ENCODE results near the gene LRBA. TPM values are rescaled to one million over a fixed set of nuclear protein-coding genes. Genes with fewer than 3 reads are reported as not detected.

Gene LRBA
- total RNA-seq, 3 donors from 2014 or later (not counting 1 experiment from before 2014, with no cell fraction given), result 72.1 to 87.6 (median 83.1) TPM

DNA sequence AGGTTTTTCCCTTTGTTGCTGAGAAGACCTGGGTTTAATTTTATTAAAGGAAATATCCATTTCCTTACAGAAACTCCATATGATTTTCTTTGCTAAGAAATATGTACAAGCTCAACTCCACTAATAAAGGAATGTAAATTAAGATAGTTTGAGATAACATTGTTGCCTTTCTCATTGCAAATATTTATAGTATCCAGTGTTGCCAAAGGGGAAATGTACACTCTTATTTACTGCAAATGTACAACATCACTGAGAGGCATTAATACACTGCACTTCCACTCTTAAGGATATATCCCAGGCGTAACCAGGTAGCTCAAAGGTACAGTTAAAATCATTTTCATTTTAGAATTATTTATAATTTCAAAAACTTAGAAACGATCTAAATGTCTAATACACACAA is 7.5 kb upstream of the LRBA start:
- Histone ChIP-seq H3K9me3 (ENCODE audit: control insufficient read depth, insufficient read depth, low read length) (no peaks in the 10 kb centered on the region), H3K27me3 (ENCODE audit: control insufficient read depth, insufficient read depth, low read length) (no peaks in the 10 kb centered on the region), H3K4me3 (ENCODE audit: low read length) (no peak overlapping the region), H3K4me1 (ENCODE audit: control insufficient read depth, insufficient read depth, low read length) (no peaks in the 10 kb centered on the region), H3K36me3 (ENCODE audit: control insufficient read depth, insufficient read depth, low read length) (no peaks in the 10 kb centered on the region), H3K27ac (ENCODE audit: low read length) (no peak overlapping the region)
- no peaks in the 10 kb centered on the region for H3K9me3 Mint-ChIP-seq
- no peak overlapping the region for H3K4me3 Mint-ChIP-seq
- H3K36me3 Mint-ChIP-seq, result no peaks in the 10 kb centered on the region
- H3K27me3 Mint-ChIP-seq (ENCODE audit: low read depth in 2 of 2), result peaks cover 0 to 10% of the 10 kb centered on the region in 2 donors
- TF ChIP-seq CTCF (IDR thresholded peaks at IDR 0.05), result no peak
- H3K27ac Mint-ChIP-seq, result no peak overlapping the region
- no peaks in the 10 kb centered on the region for H3K4me1 Mint-ChIP-seq
- no peak for ATAC-seq
- intact Hi-C loops (cut with micrococcal nuclease), result no loop called here
- no peak for DNase-seq
- no CpG with 5 or more reads among the region's 2 CpGs for WGBS (ENCODE audit: insufficient coverage)

- no peak overlapping the region for H3K27ac Mint-ChIP-seq
- H3K4me3 ChIP-seq (ENCODE audit: low read length), result no peak overlapping the region
- peaks cover under 1% of the 10 kb centered on the region for H3K4me1 ChIP-seq (ENCODE audit: control insufficient read depth, insufficient read depth, low read length)
- H3K4me1 Mint-ChIP-seq, result no peaks in the 10 kb centered on the region
- no peak for TF ChIP-seq CTCF (IDR thresholded peaks at IDR 0.05)
- DNase-seq (no peak), ATAC-seq (no peak)
- no CpG with 5 or more reads among the region's 1 CpG for WGBS (ENCODE audit: insufficient coverage)
- no peaks in the 10 kb centered on the region for H3K36me3 Mint-ChIP-seq
- no peaks in the 10 kb centered on the region for H3K9me3 ChIP-seq (ENCODE audit: control insufficient read depth, insufficient read depth, low read length)
- H3K27ac ChIP-seq (ENCODE audit: low read length), result no peak overlapping the region
- intact Hi-C loops (cut with micrococcal nuclease), result no loop called here
- no peaks in the 10 kb centered on the region for H3K27me3 ChIP-seq (ENCODE audit: control insufficient read depth, insufficient read depth, low read length)
- no peaks in the 10 kb centered on the region for H3K9me3 Mint-ChIP-seq
- peaks cover 0 to 10% of the 10 kb centered on the region in 2 donors for H3K27me3 Mint-ChIP-seq (ENCODE audit: low read depth in 2 of 2)
- H3K36me3 ChIP-seq (ENCODE audit: control insufficient read depth, insufficient read depth, low read length), result no peaks in the 10 kb centered on the region
- no peak overlapping the region for H3K4me3 Mint-ChIP-seq
Observed at GRCh38 chr4:151021637-151022334, 6.7 kb upstream of the LRBA start.

DNA sequence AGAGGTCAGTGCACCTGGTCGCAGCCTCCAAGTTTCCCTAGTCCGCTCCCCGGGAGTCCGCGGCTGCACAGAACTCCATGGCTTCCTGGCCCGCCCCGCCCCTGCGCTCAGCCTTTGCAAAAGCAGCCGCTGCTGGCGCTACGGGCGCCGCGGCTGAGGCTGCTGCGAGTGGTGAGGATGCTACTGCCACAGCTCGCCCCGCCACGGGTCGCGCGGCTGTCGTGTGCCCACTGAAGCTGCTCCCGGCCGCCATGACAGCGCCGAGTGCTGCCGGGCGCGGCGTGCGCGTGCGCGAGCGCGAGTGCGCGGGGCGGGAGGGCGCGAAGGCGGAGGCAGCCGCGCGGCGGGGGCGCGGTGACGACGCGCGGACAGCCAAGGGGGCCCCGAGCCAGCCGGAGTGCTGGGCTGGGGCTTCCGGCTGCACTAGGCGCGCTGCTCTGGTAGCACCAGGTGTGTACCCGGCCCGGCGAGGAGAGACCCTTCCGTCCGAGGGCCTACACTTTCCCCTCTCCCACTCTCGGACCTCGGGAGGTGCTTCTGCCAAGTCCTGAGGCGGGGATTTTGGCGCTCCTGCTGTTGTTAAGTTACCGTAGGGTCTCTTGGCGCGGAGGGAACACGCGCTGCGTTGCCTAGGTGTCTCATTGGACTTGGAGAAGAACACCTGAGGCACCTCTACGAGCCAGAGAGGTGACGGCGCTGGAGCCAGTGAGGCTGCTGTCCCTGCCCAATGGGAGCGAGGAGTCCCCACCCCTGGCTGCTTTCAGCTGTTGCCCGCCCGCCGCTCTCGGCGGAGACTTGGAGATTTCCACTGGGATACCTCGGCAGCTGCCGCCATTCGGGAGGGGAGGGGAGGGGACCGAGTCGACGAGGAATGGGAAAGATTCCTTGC is 619 bp upstream of the LRBA start:
- H3K27ac ChIP-seq (ENCODE audit: low read length), result peak overlapping the region; percentile 92
- peaks cover 21% of the 10 kb centered on the region for H3K4me1 ChIP-seq (ENCODE audit: control insufficient read depth, insufficient read depth, low read length)
- no peaks in the 10 kb centered on the region for H3K36me3 ChIP-seq (ENCODE audit: control insufficient read depth, insufficient read depth, low read length)
- Mint-ChIP-seq H3K4me1 (peaks cover 33 to 40% of the 10 kb centered on the region in 2 donors), H3K4me3 (peak overlapping the region; percentile 100), H3K27ac (peak overlapping the region; percentile 89 to 98), H3K9me3 (no peaks in the 10 kb centered on the region), H3K27me3 (ENCODE audit: low read depth in 2 of 2) (no peaks in the 10 kb centered on the region), H3K36me3 (no peaks in the 10 kb centered on the region)
- H3K27me3 ChIP-seq (ENCODE audit: control insufficient read depth, insufficient read depth, low read length), result no peaks in the 10 kb centered on the region
- WGBS (ENCODE audit: insufficient coverage), result 0% methylated on average over 87 of the region's 87 CpGs
- intact Hi-C loops (cut with micrococcal nuclease), result loop anchor here (1.0 kb wide), 1 partner anchor 84 kb away; the partner anchor contains the start of gene RPS3A
- no peak for TF ChIP-seq CTCF (IDR thresholded peaks at IDR 0.05)
- no peaks in the 10 kb centered on the region for H3K9me3 ChIP-seq (ENCODE audit: control insufficient read depth, insufficient read depth, low read length)
- peak overlapping the region; percentile 77 for H3K4me3 ChIP-seq (ENCODE audit: low read length)
- ATAC-seq, result peak; percentile 80 to 93 (median 86)
- DNase-seq, result peak; percentile 82 to 94

Data from natural killer cell (primary cell).